Activated CD4-positive, alpha-beta T cell treated with anti-CD3 and anti-CD28 coated beads, Interleukin-2, amount 50 U/mL, for 16 hours (primary cell): ENCODE results near the gene KCTD19.

ENCODE experiments used
- DNase-seq: peaks from one replicate; pipeline ENCODE4 v3.0.0-alpha.2; 2020

KCTD19 gene

GRCh38 chr16:67257486-67258160 is 68.9 kb downstream of the KCTD19 start:
- no peak for DNase-seq

- DNase-seq, result no peak
Measured at GRCh38 chr16:67256701-67257230, 69.8 kb downstream of the KCTD19 start.

GRCh38 chr16:67255553-67256221 is 70.9 kb downstream of the KCTD19 start:
- DNase-seq, result no peak

DNA sequence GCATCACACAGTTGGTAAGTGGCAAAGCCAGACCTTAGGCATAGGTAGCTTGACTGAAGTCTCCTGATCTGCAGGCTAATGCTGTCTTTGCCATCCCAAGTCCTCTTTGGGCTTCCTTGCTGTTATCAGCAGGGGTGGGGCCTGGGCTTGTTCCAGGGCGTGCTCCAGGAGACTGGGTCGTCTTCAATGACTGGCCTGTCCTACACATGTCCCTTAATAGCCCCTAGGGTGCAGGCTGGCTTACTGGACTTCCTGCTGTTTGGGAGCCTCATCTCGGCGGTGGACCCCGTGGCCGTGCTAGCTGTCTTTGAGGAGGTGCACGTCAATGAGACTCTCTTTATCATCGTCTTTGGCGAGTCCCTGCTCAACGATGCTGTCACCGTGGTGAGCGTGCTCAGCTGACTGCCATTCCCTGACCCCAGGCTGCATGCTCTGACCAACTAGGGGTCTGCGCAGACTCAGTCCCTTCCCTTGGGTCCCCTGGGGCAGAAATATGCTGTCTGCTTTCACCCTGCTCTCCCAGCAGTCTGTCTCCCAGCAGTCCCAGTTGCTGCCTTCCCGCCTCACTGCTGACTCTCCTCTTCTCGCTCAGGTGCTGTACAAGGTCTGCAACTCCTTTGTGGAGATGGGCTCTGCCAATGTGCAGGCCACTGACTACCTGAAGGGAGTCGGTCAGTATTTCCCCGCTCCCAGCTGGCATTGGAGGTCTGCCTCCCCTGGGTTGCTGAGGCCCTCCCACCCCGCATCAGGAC is 71.6 kb downstream of the KCTD19 start:
- DNase-seq, result no peak

GRCh38 chr16:67252609-67253497 is 73.7 kb downstream of the KCTD19 start:
- DNase-seq, result no peak

DNA sequence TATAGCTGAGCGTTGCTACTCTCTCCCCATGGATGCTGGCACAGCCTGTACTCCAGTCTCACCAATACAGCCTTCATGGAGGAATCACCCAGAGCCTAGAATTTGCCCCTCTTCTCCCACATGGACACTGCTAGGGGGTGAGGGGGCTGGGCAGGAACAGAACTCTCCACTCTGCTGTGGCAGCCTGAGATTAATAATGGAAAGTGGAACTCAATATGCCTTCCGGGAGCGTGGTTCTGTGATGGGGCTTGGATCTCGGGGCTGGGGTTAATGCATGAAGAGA is 76.6 kb downstream of the KCTD19 start:
- no peak for DNase-seq

DNA sequence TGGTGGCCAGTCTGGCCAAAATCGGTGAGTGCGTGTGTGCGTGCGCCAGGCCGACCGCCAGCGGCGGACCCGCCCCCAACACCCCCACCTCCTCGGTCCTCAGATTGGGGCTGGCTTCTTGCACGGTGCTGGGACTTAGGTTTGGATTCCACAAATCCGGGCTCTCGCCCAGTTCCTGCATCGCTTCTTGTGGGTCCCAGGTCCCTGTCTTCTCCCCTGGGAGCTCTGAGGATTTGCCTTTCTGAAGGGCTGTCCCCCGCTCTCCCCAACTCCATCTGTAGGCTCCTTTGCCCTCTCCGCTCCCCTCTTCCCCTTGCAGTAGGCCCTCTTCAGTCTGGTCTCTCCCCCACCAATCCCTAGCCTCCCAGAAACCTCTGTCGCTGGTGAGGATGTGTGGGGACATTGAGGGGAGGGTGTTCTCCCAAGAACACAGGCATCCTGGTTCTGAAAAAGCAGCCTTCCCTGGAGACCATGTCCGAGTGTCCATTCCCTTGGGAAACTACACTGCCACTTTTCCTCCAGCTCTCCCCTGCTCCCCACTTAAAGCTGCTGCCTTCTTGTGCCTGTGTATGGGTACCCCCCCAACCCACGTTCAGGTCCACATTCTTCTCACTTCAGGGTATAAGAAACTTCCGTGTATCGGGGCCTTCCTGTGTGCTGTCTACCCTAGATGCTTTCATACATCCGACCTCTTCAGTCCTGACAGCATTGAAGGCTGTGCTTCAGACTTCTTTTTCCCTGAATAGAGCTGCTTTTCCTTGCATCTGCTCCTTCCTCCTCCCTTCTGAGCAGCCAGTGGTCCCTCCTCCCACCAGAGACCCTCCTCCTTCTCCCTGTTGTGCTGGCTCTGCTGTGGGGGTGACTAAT is 77.1 kb downstream of the KCTD19 start:
- DNase-seq, result no peak

GRCh38 chr16:67248401-67249177 is 78.0 kb downstream of the KCTD19 start, which contains the start of gene SLC9A5:
Gene SLC9A5, plus strand, starts transcription at chr16:67248979. Its CDS starts 36 bp downstream, at chr16:67249015.
- DNase-seq, result peak; percentile 24

DNA sequence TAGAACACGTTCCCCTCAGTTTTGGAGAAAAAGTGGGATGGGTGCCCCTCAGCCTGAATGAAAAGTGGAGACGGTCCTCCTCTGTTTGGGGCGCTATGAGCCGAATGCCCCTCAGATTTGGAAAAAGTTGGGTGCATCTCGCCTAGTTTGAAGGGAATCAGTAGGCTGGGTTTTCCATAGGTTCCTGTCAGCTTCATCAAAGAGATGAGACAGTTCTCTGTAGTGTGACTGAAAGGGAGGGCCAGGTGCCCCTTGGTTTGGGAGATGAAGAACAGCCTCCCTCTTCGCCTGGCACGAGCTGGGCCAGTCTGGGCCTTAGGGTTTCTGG is 78.5 kb downstream of the KCTD19 start:
- DNase-seq, result no peak

DNA sequence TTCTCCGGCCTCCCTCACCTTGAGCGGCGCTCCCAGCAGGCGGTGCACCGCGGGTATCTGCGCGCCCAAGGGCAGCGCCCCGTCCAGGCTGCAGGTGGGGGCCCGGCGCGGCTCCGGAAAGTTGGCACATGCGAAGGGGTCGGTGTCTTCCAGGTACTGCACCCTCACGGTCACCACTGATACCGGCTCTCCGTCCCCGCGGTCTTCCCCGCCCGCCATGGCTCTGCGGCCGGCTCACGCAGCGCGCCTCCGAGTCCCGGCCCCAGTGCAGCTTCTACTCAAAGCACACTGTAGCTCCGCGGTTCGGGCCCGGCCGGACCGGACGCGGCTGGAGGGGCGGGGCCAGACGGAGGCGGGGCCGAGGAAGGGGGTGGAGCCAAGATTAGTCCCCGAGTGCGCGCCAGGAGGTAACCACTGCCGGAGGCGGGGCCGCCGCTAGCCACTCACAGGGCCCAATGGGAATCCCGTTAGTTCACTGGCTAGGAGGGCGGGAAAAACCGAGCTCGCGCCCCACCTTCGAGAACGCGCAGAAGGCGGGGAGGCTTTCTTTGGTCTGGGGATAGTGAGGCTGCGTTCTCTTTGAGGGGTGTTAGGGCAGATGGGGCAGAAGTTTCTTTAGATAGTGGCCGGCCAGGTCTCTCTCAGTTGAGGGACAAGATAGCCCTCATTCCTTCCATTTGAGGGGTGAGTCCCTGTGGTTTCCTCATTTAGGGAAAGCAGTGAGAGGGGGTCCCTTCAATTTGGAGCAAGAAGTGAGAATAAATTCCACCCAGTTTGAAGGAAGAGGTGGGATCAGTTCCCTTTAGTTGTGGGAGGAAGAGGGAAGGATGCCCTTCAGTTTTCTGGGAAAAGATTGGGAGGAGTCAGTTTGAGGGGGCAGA is 79.1 kb downstream of the KCTD19 start, which contains the start of gene FHOD1:
FHOD1 (minus strand) TSS at position 290 of the 881 bp plus-strand sequence; CDS start at position 219, 71 bp downstream.
- peak; percentile 99 for DNase-seq

DNA sequence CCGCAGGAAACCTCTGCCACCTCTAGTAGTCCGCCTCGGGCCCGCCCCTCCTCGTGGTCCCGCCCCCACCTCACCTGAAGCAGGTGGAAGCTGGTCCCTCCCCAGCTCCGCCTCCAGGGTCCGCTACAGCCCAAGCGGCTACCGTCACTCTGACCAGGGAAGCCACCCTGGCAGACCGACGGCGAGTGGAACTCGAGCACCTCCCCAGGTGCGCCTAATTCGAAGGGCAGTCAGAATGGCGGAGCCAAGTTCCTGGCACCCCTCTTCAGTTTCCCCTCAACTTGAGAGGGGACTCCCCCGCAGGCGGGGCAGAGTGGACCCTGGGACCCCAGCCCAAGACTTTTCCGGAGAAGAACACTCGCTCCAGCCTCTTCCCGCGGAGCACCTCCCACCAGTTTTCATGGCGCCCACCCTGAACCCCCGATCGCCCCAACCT is 79.8 kb downstream of the KCTD19 start:
- DNase-seq, result no peak

DNA sequence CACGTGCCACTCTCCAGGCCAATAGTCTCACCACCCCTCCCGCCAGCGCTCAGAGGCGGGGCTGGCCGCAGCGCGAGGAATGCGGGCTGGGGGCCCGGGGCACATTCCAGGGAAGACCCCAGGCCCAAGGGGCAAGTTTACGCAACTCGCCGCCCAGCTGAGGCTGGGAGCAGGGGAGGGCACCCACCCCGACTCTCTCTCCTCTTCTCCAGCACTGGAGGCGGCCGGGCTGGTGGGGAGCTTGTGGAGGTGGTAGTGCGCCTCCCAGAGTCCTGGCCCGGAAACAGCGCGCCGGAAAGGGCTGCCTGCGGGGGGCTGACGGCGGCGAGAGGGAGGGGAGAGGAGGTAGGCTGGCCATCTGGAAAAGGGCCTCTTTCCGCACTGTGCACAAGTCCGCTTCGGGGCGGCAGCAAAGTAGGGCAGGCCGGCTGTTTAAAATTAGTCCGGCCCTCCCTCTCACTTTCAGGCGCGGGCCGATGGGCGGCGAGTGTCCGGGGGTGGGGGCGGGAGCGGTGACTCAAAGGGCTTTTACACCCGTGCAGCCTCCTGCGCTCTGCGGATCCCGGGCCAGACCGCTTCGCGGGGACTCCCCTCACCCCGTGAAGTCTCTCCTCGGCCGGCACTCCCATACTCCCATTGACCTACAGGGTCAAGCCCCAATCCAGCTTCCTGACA is 80.3 kb downstream of the KCTD19 start:
- DNase-seq, result peak; percentile 60

DNA sequence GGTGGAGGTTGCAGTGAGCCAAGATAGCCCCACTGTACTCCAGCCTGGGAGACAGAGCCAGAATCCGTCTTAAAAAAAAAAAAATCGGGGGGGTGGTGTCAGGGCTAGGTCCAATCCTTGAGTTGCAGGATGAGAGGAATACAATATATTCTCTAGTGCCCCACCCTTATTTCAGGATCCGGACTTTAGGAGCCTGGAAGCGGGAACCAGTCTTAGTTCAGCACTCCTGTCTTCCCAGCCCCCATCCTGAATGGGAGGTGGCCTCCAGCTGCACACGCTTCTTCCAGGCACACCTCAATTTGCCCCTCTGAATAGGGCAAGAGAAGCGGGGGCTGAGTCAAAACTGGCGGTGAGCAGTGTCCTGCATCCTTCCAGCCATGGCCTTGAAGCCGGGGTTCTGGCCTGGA is 80.9 kb downstream of the KCTD19 start:
- DNase-seq, result no peak

GRCh38 chr16:67245186-67245585 is 81.4 kb downstream of the KCTD19 start:
- no peak for DNase-seq

GRCh38 chr16:67244387-67245185 is 82.0 kb downstream of the KCTD19 start:
- DNase-seq, result peak; percentile 92

DNA sequence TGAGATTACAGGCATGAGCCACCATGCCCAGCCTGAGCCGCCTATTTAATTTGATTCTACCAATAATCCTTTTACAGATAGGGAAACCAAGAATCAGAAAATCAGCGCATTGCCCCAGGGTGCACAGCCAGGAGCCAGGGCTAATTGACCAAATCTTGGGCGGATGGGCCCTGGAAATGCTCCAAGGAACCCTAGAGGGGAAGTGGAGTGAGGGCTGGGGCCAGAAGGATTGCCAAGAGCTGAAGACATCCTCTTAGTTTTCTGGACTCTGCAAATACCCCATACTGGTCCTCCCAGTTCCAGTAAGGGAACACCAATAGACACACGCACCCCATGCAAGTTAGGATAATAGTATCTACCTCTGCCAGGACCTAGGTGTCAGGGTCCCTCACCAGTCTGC is 83.1 kb downstream of the KCTD19 start:
- DNase-seq, result no peak

DNA sequence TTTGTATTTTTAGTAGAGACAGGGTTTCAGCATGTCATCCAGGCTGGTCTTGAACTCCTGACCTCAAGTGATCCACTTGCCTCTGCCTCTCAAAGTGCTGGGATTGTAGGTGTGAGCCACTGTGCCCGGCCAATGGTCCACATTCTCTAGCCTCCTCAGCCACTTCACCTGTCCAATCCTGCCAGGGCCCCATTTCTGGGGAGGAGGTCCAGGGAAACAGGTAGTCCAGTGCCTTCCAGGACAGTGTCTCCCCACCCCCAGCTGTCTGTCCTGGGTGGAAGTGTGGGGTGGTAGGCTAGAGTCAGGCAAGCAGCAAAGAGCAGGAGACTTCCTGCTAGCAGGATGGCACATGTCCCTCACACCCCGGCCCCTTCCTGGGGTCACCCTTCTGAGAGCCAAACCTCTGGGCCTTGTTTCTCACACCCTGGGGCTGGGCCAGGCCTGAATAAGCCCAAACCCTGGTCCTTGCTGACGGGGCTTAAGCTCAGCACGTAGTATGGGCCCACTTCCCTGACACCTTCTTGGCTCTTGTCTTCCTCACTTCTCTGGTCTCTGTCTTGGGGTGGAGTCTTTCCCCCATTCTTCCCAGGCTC is 84.3 kb downstream of the KCTD19 start:
- DNase-seq, result no peak
